ENCODE measurements around the gene CDX4.
"Not testable (repeated sequence)": the region's sequence is repeated elsewhere in the genome, so short reads cannot be mapped to it uniquely, and the experiment has no call there.

The CDX4 gene, protein sequence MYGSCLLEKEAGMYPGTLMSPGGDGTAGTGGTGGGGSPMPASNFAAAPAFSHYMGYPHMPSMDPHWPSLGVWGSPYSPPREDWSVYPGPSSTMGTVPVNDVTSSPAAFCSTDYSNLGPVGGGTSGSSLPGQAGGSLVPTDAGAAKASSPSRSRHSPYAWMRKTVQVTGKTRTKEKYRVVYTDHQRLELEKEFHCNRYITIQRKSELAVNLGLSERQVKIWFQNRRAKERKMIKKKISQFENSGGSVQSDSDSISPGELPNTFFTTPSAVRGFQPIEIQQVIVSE

DNA sequence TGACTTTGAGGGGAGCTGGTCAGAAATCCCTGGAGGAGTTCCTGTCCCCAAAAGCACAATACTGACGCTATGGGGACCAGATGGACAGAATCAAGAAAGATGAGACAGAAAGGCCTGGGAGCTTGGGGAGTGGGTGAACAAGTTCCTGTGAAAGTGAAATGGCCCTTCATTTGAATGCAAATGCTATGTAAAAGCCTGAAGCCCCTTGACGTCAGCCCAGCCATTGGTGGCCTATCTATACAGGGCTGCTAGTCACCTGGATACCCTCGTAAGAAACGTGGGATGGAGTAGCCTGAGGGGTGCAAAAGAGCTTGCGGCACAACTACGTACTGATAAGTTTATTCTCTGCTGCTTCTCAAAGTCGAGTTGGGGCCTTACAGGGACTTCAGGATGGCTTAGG lies at the start of gene CDX4:
TSS of gene CDX4 (plus strand) at position 223 of the 400 bp plus-strand sequence. CDS start 201 bp downstream, outside the sequence.
- no peak for DNase-seq (ENCODE audit: low spot score)

GRCh38 chrX:73398185-73398914 lies 48.5 kb upstream of the CDX4 start:
- no peak for DNase-seq (ENCODE audit: low spot score)

- DNase-seq (ENCODE audit: low spot score) = no peak
These were observed 46.6 kb upstream of the CDX4 start for GRCh38 chrX:73400136-73400748.

DNA sequence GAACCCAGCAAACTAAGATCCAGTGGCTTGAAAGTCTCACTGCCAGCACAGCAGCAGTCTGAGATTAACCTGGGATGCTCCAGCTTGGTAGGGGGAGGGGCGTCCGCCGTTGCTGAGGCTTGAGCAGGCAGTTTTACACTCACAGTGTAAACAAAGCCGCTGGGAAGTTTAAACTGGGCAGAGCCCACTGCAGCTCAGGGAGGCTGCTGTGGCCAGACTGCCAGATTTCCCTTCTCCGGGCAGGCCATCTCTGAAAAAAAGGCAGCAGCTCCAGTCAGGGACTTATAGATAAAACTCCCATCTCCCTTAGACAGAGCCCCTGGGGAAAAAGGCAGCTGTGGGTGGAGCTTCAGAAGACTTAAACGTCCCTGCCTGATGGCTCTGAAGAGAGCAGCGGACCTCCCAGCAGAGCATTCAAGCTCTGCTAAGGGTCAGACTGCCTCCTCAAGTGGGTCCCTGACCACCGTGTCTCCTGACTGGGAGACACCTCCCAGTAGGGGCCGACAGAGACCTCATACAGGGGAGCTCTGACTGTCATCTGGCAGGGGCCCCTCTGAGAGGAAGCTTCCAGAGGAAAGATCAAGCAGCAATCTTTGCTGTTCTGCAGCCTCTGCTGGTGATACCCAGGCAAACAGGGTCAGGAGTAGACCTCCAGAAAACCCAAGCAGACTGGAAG lies 45.1 kb upstream of the CDX4 start:
- peak; percentile 51 for DNase-seq (ENCODE audit: low spot score)

DNA sequence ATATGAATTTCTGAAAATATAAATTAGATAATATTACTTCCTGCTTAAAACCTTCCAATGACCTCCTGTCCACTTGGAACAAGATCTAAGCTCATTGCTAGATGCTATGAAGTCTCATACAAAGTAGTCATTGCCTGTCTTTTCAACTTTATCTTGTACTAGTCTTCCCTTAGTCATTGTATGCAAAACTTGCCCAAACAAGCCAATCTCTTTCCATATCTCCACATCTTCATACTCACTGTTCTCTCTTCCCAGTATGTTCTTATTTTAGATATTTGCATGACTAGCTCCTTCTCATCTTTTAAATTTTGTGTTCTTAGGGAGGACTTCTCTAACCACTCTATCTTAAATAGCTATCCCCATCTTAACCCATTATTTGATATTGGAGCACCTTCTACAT lies 33.9 kb upstream of the CDX4 start:
- DNase-seq (ENCODE audit: low spot score) = no peak

- DNase-seq (ENCODE audit: low spot score) = peak; percentile 62
These were observed 500 bp downstream of the CDX4 start for GRCh38 chrX:73447311-73447794.

GRCh38 chrX:73448379-73448778 lies 1.5 kb downstream of the CDX4 start:
- DNase-seq (ENCODE audit: low spot score) = peak; percentile 47

DNA sequence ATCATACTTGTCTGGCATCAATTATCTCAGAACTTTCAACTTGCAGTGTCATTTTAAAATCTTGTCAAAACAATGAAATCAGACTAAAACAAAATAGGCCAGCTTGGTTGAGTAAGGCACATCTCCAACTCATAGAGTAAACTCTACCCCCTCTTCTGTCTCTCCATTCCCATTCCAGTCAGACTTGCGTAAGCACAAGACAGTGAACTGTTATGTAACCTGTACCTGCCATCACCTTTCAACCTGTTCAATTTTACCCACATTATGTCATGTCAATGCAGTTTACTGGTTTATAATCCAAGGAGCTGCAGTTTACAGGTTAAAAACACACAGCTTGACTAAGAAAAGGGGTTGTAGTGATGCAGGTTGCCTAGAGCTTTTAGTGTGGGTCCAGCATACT lies 8.3 kb downstream of the CDX4 start:
- DNase-seq (ENCODE audit: low spot score) = no peak

- no peak for DNase-seq (ENCODE audit: low spot score)
These were observed 10.5 kb downstream of the CDX4 start for GRCh38 chrX:73457306-73457705.

DNA sequence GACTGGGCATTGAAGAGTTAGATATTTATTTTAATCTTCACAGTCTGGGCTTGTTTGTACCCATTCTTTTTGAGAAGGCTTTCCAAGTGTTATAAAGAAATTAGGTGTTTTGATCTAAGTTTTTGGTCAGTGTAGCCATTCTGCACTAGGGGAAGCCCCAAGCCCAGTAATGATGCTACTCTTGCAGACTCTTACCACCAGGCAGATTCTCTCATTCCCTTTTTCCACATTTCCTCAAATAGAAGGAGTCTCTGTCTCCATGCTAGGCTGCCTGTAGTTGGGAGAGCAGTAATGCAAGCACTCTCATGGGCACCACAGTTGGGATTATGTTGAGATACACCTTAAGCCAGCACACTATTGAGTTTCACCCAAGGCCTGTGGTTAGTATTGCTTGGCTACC lies 21.5 kb downstream of the CDX4 start:
- DNase-seq (ENCODE audit: low spot score) = no peak

DNA sequence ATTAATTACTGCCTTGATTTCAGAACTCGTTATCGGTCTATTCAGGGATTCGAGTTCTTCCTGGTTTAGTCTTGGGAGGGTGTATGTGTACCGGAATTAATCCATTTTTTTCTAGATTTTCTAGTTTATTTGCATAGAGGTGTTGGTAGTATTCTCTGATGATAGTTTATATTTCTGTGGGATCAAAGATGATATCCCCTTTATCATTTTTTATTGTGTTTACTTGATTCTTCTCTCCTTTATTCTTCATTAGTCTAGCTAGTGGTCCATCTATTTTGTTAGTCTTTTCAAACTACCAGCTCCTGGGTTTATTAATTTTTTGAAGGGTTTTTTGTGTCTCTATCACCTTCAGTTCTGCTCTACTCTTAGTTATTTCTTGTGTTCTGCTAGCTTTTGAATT lies 32.1 kb downstream of the CDX4 start:
- DNase-seq (ENCODE audit: low spot score) = no peak

GRCh38 chrX:73481521-73481920 lies 34.7 kb downstream of the CDX4 start:
- no peak for DNase-seq (ENCODE audit: low spot score)

DNA sequence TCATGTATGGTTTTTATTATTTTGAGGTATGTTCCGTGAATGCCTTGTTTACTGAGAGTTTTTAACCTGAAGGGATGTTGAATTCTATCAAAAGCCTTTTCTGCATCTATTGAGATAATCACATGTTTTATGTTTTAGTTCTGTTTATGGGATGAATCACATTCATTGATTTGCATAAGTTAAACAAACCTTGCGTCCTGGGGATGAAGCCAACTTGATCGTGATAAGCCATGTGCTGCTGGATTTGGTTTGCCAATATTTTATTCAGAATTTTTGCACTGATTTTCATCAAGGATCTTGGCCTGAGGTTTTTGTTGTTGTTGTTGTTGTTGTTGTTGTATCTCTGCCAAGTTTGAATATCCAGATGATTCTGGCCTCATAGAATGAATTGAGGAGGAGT lies 43.8 kb downstream of the CDX4 start:
- no peak for DNase-seq (ENCODE audit: low spot score)

DNA sequence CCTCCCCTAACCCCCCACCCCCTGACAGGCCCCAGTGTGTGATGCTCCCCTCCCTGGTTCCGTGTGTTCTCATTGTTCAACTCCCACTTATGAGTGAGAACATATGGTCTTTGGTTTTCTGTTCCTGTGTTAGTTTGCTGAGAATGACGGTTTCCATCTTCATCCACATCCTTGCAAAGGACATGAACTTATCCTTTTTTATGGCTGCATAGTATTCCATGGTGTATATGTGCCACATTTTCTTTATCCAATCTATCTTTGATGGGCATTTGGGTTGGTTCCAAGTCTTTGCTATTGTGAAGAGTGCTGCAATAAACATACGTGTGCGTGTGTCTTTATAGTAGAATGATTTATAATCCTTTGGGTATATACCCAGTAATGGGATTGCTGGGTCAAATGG lies 45.3 kb downstream of the CDX4 start:
- DNase-seq (ENCODE audit: low spot score) = not testable (repeated sequence)
